A549 (cell line): Measurements from ENCODE around the gene CBFA2T3. TPM values are rescaled to one million over a fixed set of nuclear protein-coding genes. Genes with fewer than 3 reads are reported as not detected.

Source experiments
- ATAC-seq, 2 experiments: fragments of 200-7000 bp in 1 of 2; fragments of >200 bp in 1 of 2; cut with Nextera tagmentation in 1 of 2; cut with Tn5 transposase in 1 of 2; 3 replicates each; pipeline versions ENCODE4 v1.8.0 to v1.9.1; 2018 to 2020; ENCODE audit warnings: mild to moderate bottlenecking in 1 of 2, moderate library complexity in 1 of 2
- CTCF ChIA-PET: fragments of 300-600 bp; sonication (Branson Sonifier 250); formaldehyde crosslinking; extraction: SDS; loops from one replicate; lab custom pipeline; 2021; ENCODE audit warnings: antibody characterized with exemption, inconsistent platforms; lab: Yijun Ruan, JAX
- POLR2A ChIA-PET: fragments of 350-600 bp; formaldehyde crosslinking; extraction: SDS; loops from one replicate; lab custom pipeline; 2021; ENCODE audit warnings: antibody characterized with exemption, inconsistent platforms; lab: Yijun Ruan, JAX
- DNase-seq, 2 experiments: peaks; one replicate each; pipeline versions ENCODE4 v3.0.0 to v3.0.0-alpha.2; 2011 to 2016; ENCODE audit warnings: low read depth in 1 of 2, low spot score in 1 of 2
- FAIRE-seq: peaks from 2 replicates; lab custom pipeline; 2011; peaks lifted over from hg19 to GRCh38; lab: Jason Lieb, UNC
- H3K27ac ChIP-seq, 2 experiments: fragments of >200 bp; sonication (Bioruptor Twin); formaldehyde crosslinking; 3 replicates each; pipeline ENCODE4 v1.5.1; 2016 to 2017
- H3K4me1 ChIP-seq: fragments of >200 bp; sonication (Bioruptor Twin); formaldehyde crosslinking; 3 replicates; pipeline ENCODE4 v1.6.1; 2016
- H3K4me2 ChIP-seq: fragments of >200 bp; sonication (Bioruptor Twin); formaldehyde crosslinking; 3 replicates; pipeline ENCODE4 v1.6.1; 2016
- H3K4me3 ChIP-seq: fragments of >200 bp; sonication (Bioruptor Twin); formaldehyde crosslinking; 3 replicates; pipeline ENCODE4 v1.5.1; 2016
- H3K9me3 ChIP-seq: fragments of >200 bp; sonication (Bioruptor Twin); formaldehyde crosslinking; 3 replicates; pipeline ENCODE4 v1.6.1; 2016
- ATOH8 ChIP-seq: fragments of 250-450 bp; sonication (Bioruptor Pico); IDR thresholded peaks from 2 replicates; pipeline ENCODE4 v1.5.0; 2020; ENCODE audit warnings: low read depth, mild to moderate bottlenecking, moderate library complexity
- FOSB ChIP-seq: fragments of 250-450 bp; sonication (Bioruptor Pico); IDR thresholded peaks from 2 replicates; pipeline ENCODE4 v1.5.0; 2020; ENCODE audit warnings: mild to moderate bottlenecking, moderate library complexity
- HES2 ChIP-seq: fragments of >200 bp; sonication (Bioruptor Twin); formaldehyde crosslinking; IDR thresholded peaks from 2 replicates; pipeline ENCODE4 v1.6.1; 2016
- HOXB5 ChIP-seq: fragments of 250-450 bp; sonication (Bioruptor Pico); IDR thresholded peaks from 2 replicates; pipeline ENCODE4 v1.5.0; 2020; ENCODE audit warnings: mild to moderate bottlenecking, moderate library complexity
- JUNB ChIP-seq: fragments of >200 bp; sonication (Bioruptor Twin); formaldehyde crosslinking; IDR thresholded peaks from 2 replicates; pipeline ENCODE4 v1.6.1; 2016
- KDM5A ChIP-seq: fragments of 200-600 bp; sonication (generic); IDR thresholded peaks from 2 replicates; pipeline ENCODE4 v1.6.1; 2016; ENCODE audit warnings: antibody characterized with exemption, mild to moderate bottlenecking
- MAFK ChIP-seq: fragments of 450-650 bp; IDR thresholded peaks from 2 replicates; pipeline ENCODE4 v1.6.1; 2014; ENCODE audit not compliant: partially characterized antibody
- NFE2L2 ChIP-seq: fragments of 150-350 bp; conservative IDR thresholded peaks from 2 replicates; pipeline ENCODE4 v1.6.1; 2014; ENCODE audit warnings: low read length
- NR3C1 ChIP-seq: fragments of >200 bp; sonication (Bioruptor Twin); formaldehyde crosslinking; IDR thresholded peaks from 3 replicates; pipeline ENCODE4 v1.6.1; 2017
- POLR2AphosphoS2 ChIP-seq: conservative IDR thresholded peaks from 2 replicates; pipeline ENCODE4 v1.6.1; 2012; ENCODE audit warnings: low read length, improper control_type of control experiment, inconsistent platforms
- RARB ChIP-seq: fragments of 250-450 bp; sonication (Bioruptor Pico); IDR thresholded peaks from 2 replicates; pipeline ENCODE4 v1.8.0; 2021; ENCODE audit warnings: mild to moderate bottlenecking, moderate library complexity
- RNF2 ChIP-seq: fragments of 200-600 bp; sonication (generic); IDR thresholded peaks from 2 replicates; pipeline ENCODE4 v1.6.1; 2016; ENCODE audit warnings: low read depth, mild to moderate bottlenecking, antibody characterized with exemption, moderate library complexity, borderline replicate concordance
- SREBF2 ChIP-seq: fragments of 450-650 bp; IDR thresholded peaks from 2 replicates; pipeline ENCODE4 v1.6.1; 2014; ENCODE audit warnings: mild to moderate bottlenecking, moderate library complexity
- ZFP36 ChIP-seq: fragments of 450-650 bp; IDR thresholded peaks from 2 replicates; pipeline ENCODE4 v1.6.1; 2014; ENCODE audit warnings: borderline replicate concordance; ENCODE audit not compliant: partially characterized antibody
- ZNF302 ChIP-seq: fragments of 250-450 bp; sonication (Bioruptor Pico); IDR thresholded peaks from 2 replicates; pipeline ENCODE4 v1.9.0; 2021; ENCODE audit warnings: inconsistent platforms, mild to moderate bottlenecking, moderate library complexity
- ZSCAN20 ChIP-seq: fragments of 250-450 bp; sonication (Bioruptor Pico); IDR thresholded peaks from 2 replicates; pipeline ENCODE4 v1.8.0; 2022; ENCODE audit warnings: mild to moderate bottlenecking, moderate library complexity
- WGBS: methylation state at CpG from one replicate; pipeline ENCODE4 v1.1.6; 2017; ENCODE audit errors: missing lambda C conversion rate; 5-methylcytosine and 5-hydroxymethylcytosine counted together
- polyA plus RNA-seq, 4 experiments: library from polyadenylated mRNA; depleted of rRNA in 3 of 4; stranded (reverse); fragments of >200 nt; fragmentation: RNase III in 1 of 4; extraction: RNeasy Plus Mini Kit Qiagen cat#74134 plus additional on column Dnase treatment in 1 of 4; gene quantifications; 2 replicates in 3 of 4; 3 replicates in 1 of 4; pipeline ENCODE4 v1.2.3, GENCODE V29; 2011 to 2017

The CBFA2T3 gene
- polyA plus RNA-seq, 2 of the 4 experiments (the other 2 are of a cell fraction): 0.08 TPM; not detected in 1

GRCh38 chr16:88841521-88842307 lies 135.3 kb downstream of the CBFA2T3 start (continued):
- TF ChIP-seq KDM5A (no peak), HES2 (no peak), ZSCAN20 (CRISPR knock-in tag) (no peak)

- H3K4me2 ChIP-seq: no peak overlapping the region
- H3K4me1 ChIP-seq: no peaks in the 10 kb centered on the region
- no peak for TF ChIP-seq RNF2
- no peak for TF ChIP-seq KDM5A
- H3K4me3 ChIP-seq: no peak overlapping the region
- ATAC-seq (no peak), FAIRE-seq (no peak), DNase-seq (no peak)
- ChIA-PET POLR2A (no interaction called here), CTCF (interaction anchor here (0.7 to 2.2 kb wide), 4 partner anchors 16 to 103 kb away, joined by 3 to 8 read pairs (median 4); partner anchors contain the start of genes GALNS and TRAPPC2L)
- no peak overlapping the region for H3K27ac ChIP-seq
- no peaks in the 10 kb centered on the region for H3K9me3 ChIP-seq
- 95% methylated on average over 22 of the region's 30 CpGs for WGBS
These were observed 136.3 kb downstream of the CBFA2T3 start for GRCh38 chr16:88840600-88841215.

- Histone ChIP-seq H3K4me1 (no peaks in the 10 kb centered on the region), H3K4me2 (no peak overlapping the region), H3K27ac (no peak overlapping the region), H3K4me3 (no peak overlapping the region), H3K9me3 (no peaks in the 10 kb centered on the region)
- ChIA-PET POLR2A (no interaction called here), CTCF (interaction anchor here (0.7 to 2.3 kb wide), 6 partner anchors 8 to 102 kb away, joined by 3 to 8 read pairs (median 4); partner anchors contain the start of genes GALNS and TRAPPC2L)
- FAIRE-seq (no peak), ATAC-seq (no peak), DNase-seq (no peak)
- WGBS: 93% methylated on average over 20 of the region's 24 CpGs
- TF ChIP-seq ZFP36 (peak; percentile 78), JUNB (no peak)
These were observed 137.0 kb downstream of the CBFA2T3 start for GRCh38 chr16:88839745-88840599.

- DNase-seq (peak in 1 of 2 experiments; percentile 58), FAIRE-seq (no peak), ATAC-seq (0 out of 6 replicates have a peak, but pooled peaks of 1 of the 2 experiments have one; percentile 5)
- 97% methylated on average over 28 of the region's 39 CpGs for WGBS
- no peak overlapping the region for H3K4me3 ChIP-seq
- no peak overlapping the region for H3K4me2 ChIP-seq
- H3K9me3 ChIP-seq: no peaks in the 10 kb centered on the region
- ChIA-PET POLR2A (no interaction called here), CTCF (interaction anchor here (0.7 to 2.3 kb wide), 4 partner anchors 9 to 23 kb away, joined by 3 to 8 read pairs (median 6); partner anchors contain the start of genes GALNS and TRAPPC2L)
- H3K4me1 ChIP-seq: no peaks in the 10 kb centered on the region
- H3K27ac ChIP-seq: no peak overlapping the region
- no peak for TF ChIP-seq KDM5A
- no peak for TF ChIP-seq NFE2L2
- no peak for TF ChIP-seq POLR2AphosphoS2
- TF ChIP-seq ATOH8 (CRISPR knock-in tag): no peak
- TF ChIP-seq ZFP36: no peak
- TF ChIP-seq HOXB5 (CRISPR knock-in tag): no peak
- TF ChIP-seq SREBF2: no peak
- TF ChIP-seq FOSB (CRISPR knock-in tag): no peak
- no peak for TF ChIP-seq NR3C1
- TF ChIP-seq ZNF302 (CRISPR knock-in tag): no peak
- TF ChIP-seq MAFK: no peak
- no peak for TF ChIP-seq RARB
These were observed 137.9 kb downstream of the CBFA2T3 start for GRCh38 chr16:88839026-88839529.
